Mesothelial cell of epicardium (in vitro differentiated cells): ENCODE results near the gene GKN1. TPM values are rescaled to one million over a fixed set of nuclear protein-coding genes. Genes with fewer than 3 reads are reported as not detected.

Source experiments
- DNase-seq, 2 experiments: peaks; one replicate each; pipeline ENCODE4 v3.0.0; 2021; ENCODE audit warnings: low spot score in 2 of 2; ENCODE audit not compliant: unreplicated experiment in 2 of 2
- H3K27ac Mint-ChIP-seq: 2 replicates; pipeline ENCODE4 v1.8.0; 2021; ENCODE audit warnings: mixed read lengths
- H3K27me3 Mint-ChIP-seq: 2 replicates; pipeline ENCODE4 v1.8.0; 2021; ENCODE audit warnings: low read depth, mixed read lengths
- H3K36me3 Mint-ChIP-seq: 2 replicates; pipeline ENCODE4 v1.8.0; 2021; ENCODE audit warnings: mixed read lengths
- H3K4me1 Mint-ChIP-seq: 2 replicates; pipeline ENCODE4 v1.8.0; 2021; ENCODE audit warnings: mixed read lengths
- H3K4me3 Mint-ChIP-seq: 2 replicates; pipeline ENCODE4 v1.8.0; 2021; ENCODE audit warnings: mild to moderate bottlenecking, moderate library complexity, mixed read lengths
- H3K9me3 Mint-ChIP-seq: 2 replicates; pipeline ENCODE4 v1.8.0; 2021; ENCODE audit warnings: mixed read lengths
- total RNA-seq: library from RNA; stranded (reverse); gene quantifications from 3 replicates; pipeline ENCODE4 v1.2.1, GENCODE V29; 2021
- TF ChIP-seq, protein P1 (sequence below): fragments of 200-600 bp; sonication (generic); IDR thresholded peaks from one replicate; pipeline ENCODE4 v1.5.0; 2021; ENCODE audit warnings: antibody characterized with exemption; ENCODE audit not compliant: unreplicated experiment

The GKN1 gene
- total RNA-seq, 1 donor from 2014 or later = not detected

GRCh38 chr2:69012310-69013141 is 38.1 kb downstream of the GKN1 start:
- TF ChIP-seq, protein P1, sequence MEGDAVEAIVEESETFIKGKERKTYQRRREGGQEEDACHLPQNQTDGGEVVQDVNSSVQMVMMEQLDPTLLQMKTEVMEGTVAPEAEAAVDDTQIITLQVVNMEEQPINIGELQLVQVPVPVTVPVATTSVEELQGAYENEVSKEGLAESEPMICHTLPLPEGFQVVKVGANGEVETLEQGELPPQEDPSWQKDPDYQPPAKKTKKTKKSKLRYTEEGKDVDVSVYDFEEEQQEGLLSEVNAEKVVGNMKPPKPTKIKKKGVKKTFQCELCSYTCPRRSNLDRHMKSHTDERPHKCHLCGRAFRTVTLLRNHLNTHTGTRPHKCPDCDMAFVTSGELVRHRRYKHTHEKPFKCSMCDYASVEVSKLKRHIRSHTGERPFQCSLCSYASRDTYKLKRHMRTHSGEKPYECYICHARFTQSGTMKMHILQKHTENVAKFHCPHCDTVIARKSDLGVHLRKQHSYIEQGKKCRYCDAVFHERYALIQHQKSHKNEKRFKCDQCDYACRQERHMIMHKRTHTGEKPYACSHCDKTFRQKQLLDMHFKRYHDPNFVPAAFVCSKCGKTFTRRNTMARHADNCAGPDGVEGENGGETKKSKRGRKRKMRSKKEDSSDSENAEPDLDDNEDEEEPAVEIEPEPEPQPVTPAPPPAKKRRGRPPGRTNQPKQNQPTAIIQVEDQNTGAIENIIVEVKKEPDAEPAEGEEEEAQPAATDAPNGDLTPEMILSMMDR = peak; percentile 63
- H3K27me3 Mint-ChIP-seq = peaks cover 9% of the 10 kb centered on the region
- no peaks in the 10 kb centered on the region for H3K9me3 Mint-ChIP-seq
- H3K36me3 Mint-ChIP-seq = no peaks in the 10 kb centered on the region
- peak overlapping the region; percentile 98 for H3K4me3 Mint-ChIP-seq
- H3K4me1 Mint-ChIP-seq = peaks cover 31% of the 10 kb centered on the region
- H3K27ac Mint-ChIP-seq = peak overlapping the region; percentile 15
- DNase-seq = peak; percentile 30 to 80

- no peaks in the 10 kb centered on the region for H3K36me3 Mint-ChIP-seq
- peak within 1 kb of the TSS; percentile 98 for H3K4me3 Mint-ChIP-seq
- H3K27me3 Mint-ChIP-seq = peaks cover 9% of the 10 kb centered on the region
- H3K9me3 Mint-ChIP-seq = no peaks in the 10 kb centered on the region
- H3K27ac Mint-ChIP-seq = peak within 1 kb of the TSS; percentile 92
- peaks cover 38% of the 10 kb centered on the region for H3K4me1 Mint-ChIP-seq
- peak; percentile 34 to 65 for DNase-seq
- TF ChIP-seq, protein P1 = no peak
Measured at GRCh38 chr2:69013142-69013839, 38.9 kb downstream of the GKN1 start, which contains the start of gene ANTXR1. Gene ANTXR1 (plus strand): TSS chr2:69013179. CDS start chr2:69013500, 321 bp downstream.

- no peak for DNase-seq
- TF ChIP-seq, protein P1 = no peak
- Mint-ChIP-seq H3K36me3 (no peaks in the 10 kb centered on the region), H3K27me3 (peaks cover 9% of the 10 kb centered on the region), H3K4me3 (peak overlapping the region; percentile 98), H3K4me1 (peaks cover 43% of the 10 kb centered on the region), H3K9me3 (no peaks in the 10 kb centered on the region), H3K27ac (peak overlapping the region; percentile 72)
Measured at GRCh38 chr2:69013840-69014821, 39.7 kb downstream of the GKN1 start.

DNA sequence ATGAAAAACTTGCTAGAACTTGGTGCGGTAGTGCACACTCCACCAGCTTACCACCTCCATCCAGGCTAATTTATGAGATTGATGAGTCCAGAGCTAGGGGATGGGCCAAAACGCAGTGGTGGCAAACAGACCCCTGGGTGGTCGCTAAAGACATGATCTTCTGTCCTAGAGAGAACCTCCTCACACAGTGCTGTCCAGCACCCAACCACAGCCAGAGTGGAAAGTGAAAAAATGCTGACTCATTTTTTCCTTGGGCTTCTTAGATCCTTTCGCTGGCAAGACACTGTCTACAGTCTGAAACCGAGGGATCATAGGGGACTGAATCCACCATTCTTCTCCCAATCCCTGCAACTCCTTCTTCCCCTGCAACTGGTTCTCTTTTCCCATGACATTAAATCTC is 42.6 kb downstream of the GKN1 start:
- no peak for DNase-seq
- TF ChIP-seq, protein P1 = no peak
- Mint-ChIP-seq H3K27ac (no peak overlapping the region), H3K36me3 (no peaks in the 10 kb centered on the region), H3K9me3 (no peaks in the 10 kb centered on the region), H3K27me3 (peaks cover under 1% of the 10 kb centered on the region), H3K4me1 (peaks cover 60% of the 10 kb centered on the region), H3K4me3 (no peak overlapping the region)

DNA sequence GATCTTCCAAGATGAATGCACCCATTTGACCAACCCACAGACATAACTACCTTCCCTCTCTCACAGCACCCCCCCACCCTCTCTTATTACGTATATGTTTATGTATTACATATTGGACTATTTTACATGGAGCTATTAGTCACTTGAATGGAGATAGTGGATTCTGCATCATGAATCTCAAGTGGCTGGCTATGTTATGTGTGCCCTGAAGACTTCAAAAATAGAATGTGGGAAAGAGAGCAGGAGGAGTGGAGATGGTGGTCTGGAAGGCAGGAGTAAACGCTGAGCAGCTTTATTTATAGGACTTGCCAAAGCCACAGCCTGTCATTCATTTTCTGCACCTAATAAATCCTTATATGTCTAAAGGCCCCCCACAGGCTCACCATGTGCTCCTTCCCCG is 43.4 kb downstream of the GKN1 start:
- peaks cover 56% of the 10 kb centered on the region for H3K4me1 Mint-ChIP-seq
- no peaks in the 10 kb centered on the region for H3K9me3 Mint-ChIP-seq
- no peak overlapping the region for H3K27ac Mint-ChIP-seq
- H3K4me3 Mint-ChIP-seq = no peak overlapping the region
- DNase-seq = no peak
- TF ChIP-seq, protein P1 = no peak
- no peaks in the 10 kb centered on the region for H3K27me3 Mint-ChIP-seq
- no peaks in the 10 kb centered on the region for H3K36me3 Mint-ChIP-seq
